GM18508 (cell line): ENCODE measurements around the gene STRBP.

Source experiments
- ATAC-seq: cut with Tn5 transposase; IDR thresholded peaks from one replicate; pipeline ENCODE4 v1.9.1; 2021; ENCODE audit warnings: moderate number of reproducible peaks; ENCODE audit not compliant: insufficient read depth, unreplicated experiment

Gene STRBP

GRCh38 chr9:123083680-123084079, 184.7 kb downstream of the STRBP start:
- ATAC-seq = no peak

GRCh38 chr9:123081824-123082223, 186.6 kb downstream of the STRBP start:
- no peak for ATAC-seq

- no peak for ATAC-seq
These were observed 187.9 kb downstream of the STRBP start for GRCh38 chr9:123080444-123080843.

GRCh38 chr9:123074628-123075027, 193.8 kb downstream of the STRBP start:
- ATAC-seq = no peak

- ATAC-seq = no peak
These were observed 194.4 kb downstream of the STRBP start for GRCh38 chr9:123073991-123074422.

- ATAC-seq = no peak
These were observed 194.9 kb downstream of the STRBP start for GRCh38 chr9:123073441-123073840.

- no peak for ATAC-seq
These were observed 195.9 kb downstream of the STRBP start for GRCh38 chr9:123072407-123072995.
